Neutrophil (primary cell): ENCODE results near the gene TM4SF1.

ENCODE experiments used
- H3K27ac ChIP-seq: fragments of 200-600 bp; sonication (generic); 2 replicates; pipeline ENCODE4 v1.5.1; 2016; ENCODE audit warnings: mild to moderate bottlenecking, moderate library complexity
- H3K27me3 ChIP-seq: fragments of 200-600 bp; sonication (generic); 2 replicates; pipeline ENCODE4 v1.6.0; 2016; ENCODE audit warnings: mild to moderate bottlenecking
- H3K36me3 ChIP-seq: fragments of 200-600 bp; sonication (generic); 2 replicates; pipeline ENCODE4 v1.5.1; 2017
- H3K4me1 ChIP-seq, 2 experiments: fragments of 200-600 bp in 1 of 2; sonication (generic) in 1 of 2; 1 replicate in 1 of 2; 2 replicates in 1 of 2; pipeline versions ENCODE4 v1.5.1 to v1.6.1; 2013 to 2016; ENCODE audit warnings: low read depth in 1 of 2, low read length in 1 of 2, mild to moderate bottlenecking in 1 of 2, moderate library complexity in 1 of 2; ENCODE audit not compliant: control insufficient read depth in 1 of 2, insufficient read depth in 1 of 2
- H3K4me3 ChIP-seq, 2 experiments: fragments of 200-600 bp in 1 of 2; sonication (generic) in 1 of 2; 1 replicate in 1 of 2; 2 replicates in 1 of 2; pipeline ENCODE4 v1.5.1; 2013 to 2016; ENCODE audit warnings: low read depth in 1 of 2, low read length in 1 of 2, mild to moderate bottlenecking in 1 of 2, moderate library complexity in 1 of 2
- H3K9me3 ChIP-seq: fragments of 200-600 bp; sonication (generic); 2 replicates; pipeline ENCODE4 v1.5.1; 2016
- TF ChIP-seq, protein P1 (sequence below): fragments of 200-600 bp; sonication (generic); IDR thresholded peaks from 2 replicates; pipeline ENCODE4 v1.5.1; 2016; ENCODE audit warnings: antibody characterized with exemption

Gene TM4SF1

DNA sequence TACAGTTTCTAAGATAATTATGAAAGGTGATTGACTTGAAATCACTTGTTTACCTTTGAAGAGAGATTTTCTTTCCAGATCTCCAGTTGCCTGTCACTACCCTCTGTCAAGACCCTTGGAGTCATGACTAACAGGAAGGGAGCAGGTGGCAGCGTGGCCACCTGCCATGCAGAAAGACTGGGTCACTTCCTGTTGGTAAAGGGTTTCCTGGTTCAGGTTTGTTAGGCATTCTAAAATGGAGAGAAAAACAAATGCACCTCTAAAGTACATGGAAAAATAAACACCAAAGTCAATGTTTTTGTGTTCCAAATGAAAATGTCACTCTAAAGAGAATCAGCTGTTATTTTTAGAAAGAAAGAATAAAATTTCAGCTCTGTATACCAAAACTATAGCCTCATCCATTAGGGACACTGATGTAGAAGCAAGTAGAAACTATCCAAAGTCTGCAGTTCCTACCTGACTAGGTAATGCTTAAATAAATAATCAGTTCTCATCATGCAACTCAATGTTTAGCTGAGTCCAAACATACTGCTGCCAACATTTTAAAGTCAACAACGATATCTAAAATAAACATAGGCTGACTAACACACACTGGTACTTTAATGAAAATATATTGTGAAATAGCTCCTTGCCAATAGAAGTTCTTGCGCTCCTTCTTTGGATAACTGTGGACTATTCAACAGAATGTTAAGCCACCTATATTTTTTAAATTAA lies 23.9 kb upstream of the TM4SF1 start:
- no peaks in the 10 kb centered on the region for H3K4me1 ChIP-seq
- TF ChIP-seq, protein P1, sequence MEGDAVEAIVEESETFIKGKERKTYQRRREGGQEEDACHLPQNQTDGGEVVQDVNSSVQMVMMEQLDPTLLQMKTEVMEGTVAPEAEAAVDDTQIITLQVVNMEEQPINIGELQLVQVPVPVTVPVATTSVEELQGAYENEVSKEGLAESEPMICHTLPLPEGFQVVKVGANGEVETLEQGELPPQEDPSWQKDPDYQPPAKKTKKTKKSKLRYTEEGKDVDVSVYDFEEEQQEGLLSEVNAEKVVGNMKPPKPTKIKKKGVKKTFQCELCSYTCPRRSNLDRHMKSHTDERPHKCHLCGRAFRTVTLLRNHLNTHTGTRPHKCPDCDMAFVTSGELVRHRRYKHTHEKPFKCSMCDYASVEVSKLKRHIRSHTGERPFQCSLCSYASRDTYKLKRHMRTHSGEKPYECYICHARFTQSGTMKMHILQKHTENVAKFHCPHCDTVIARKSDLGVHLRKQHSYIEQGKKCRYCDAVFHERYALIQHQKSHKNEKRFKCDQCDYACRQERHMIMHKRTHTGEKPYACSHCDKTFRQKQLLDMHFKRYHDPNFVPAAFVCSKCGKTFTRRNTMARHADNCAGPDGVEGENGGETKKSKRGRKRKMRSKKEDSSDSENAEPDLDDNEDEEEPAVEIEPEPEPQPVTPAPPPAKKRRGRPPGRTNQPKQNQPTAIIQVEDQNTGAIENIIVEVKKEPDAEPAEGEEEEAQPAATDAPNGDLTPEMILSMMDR = no peak
- no peak overlapping the region for H3K4me3 ChIP-seq
- H3K36me3 ChIP-seq = no peaks in the 10 kb centered on the region
- no peaks in the 10 kb centered on the region for H3K27me3 ChIP-seq
- no peak overlapping the region for H3K27ac ChIP-seq
- H3K9me3 ChIP-seq = no peaks in the 10 kb centered on the region

DNA sequence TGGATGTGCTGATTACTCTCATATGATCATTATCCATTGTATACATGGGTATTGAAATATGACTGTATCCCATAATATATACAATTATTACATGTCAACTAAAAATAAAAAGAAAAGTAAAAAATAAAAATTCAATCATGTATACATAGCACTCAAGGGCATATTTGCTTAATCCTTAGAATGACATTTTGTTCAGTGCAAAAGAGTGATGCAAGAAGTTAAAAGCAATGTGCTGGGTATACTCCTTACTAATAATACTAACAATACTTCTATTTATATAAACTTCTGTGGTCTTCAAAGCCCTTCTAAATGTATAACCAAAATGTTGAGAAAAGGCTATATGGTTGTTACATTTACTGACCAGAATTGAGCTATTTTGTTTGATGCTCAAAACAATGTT lies 23.2 kb upstream of the TM4SF1 start:
- no peak overlapping the region for H3K4me3 ChIP-seq
- H3K4me1 ChIP-seq = no peaks in the 10 kb centered on the region
- TF ChIP-seq, protein P1 = no peak
- H3K9me3 ChIP-seq = no peaks in the 10 kb centered on the region
- H3K27ac ChIP-seq = no peak overlapping the region
- H3K36me3 ChIP-seq = no peaks in the 10 kb centered on the region
- no peaks in the 10 kb centered on the region for H3K27me3 ChIP-seq

DNA sequence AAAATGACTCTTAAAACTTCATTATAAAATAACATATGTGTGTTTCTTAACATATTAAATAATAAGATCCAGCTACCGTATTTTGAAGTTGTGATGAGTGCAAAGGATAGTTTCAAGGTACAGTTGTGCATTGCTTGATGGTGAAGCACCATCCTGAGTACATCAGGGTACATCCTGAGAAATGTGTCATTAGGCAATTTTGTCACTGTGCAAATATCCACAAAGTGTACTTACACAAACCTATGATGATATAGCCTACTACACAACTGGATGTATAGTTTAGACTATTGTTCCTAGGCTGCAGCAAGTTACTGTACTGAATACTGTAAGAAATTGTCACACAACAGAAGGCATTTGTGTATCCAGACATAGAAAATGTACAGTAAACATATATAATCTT lies 20.8 kb upstream of the TM4SF1 start:
- H3K9me3 ChIP-seq = no peaks in the 10 kb centered on the region
- H3K27ac ChIP-seq = no peak overlapping the region
- H3K4me1 ChIP-seq = peaks cover 7% of the 10 kb centered on the region in 2 experiments
- no peaks in the 10 kb centered on the region for H3K36me3 ChIP-seq
- H3K27me3 ChIP-seq = no peaks in the 10 kb centered on the region
- TF ChIP-seq, protein P1 = no peak
- no peak overlapping the region for H3K4me3 ChIP-seq

DNA sequence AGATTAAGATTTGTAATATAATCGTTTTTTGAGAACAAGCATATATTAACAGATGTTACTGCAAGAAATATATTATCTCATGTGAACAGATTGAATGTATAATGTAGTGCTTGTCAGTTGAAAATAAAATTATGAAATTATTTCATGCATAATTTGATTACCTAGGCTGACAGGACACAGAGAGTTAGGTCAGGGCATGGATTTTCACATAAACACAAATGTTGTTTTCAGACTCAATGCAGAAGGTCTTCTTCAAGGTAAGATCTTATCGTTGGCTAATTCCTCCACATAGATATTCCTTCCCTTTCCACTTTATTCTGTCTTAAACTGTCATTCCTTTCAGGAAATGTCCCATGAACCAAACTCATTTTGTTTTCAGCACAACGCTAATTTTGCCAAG lies 20.1 kb upstream of the TM4SF1 start:
- TF ChIP-seq, protein P1 = no peak
- Histone ChIP-seq H3K27me3 (no peaks in the 10 kb centered on the region), H3K36me3 (no peaks in the 10 kb centered on the region), H3K27ac (no peak overlapping the region), H3K4me1 (peaks cover 7 to 8% of the 10 kb centered on the region in 2 experiments), H3K4me3 (no peak overlapping the region), H3K9me3 (no peaks in the 10 kb centered on the region)

DNA sequence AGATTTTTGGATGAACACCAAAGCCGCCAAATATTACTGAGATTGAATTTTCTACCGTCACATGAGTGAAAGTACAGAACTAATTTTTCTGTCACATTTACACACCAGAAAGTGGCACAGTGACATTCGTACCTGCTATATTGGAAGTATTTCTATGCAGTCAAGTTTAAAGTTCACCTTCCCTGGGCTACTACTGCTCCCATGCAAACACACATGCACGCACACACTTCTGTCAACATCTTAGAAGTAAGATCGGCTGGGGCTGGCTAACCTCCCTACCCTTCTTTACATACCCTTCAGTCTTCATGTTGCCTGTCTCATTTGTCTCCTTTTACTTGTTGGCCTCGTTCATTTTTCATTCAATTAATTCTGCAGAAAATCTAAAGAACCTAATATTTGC lies 19.0 kb upstream of the TM4SF1 start:
- peaks cover 7 to 8% of the 10 kb centered on the region in 2 experiments for H3K4me1 ChIP-seq
- TF ChIP-seq, protein P1 = no peak
- H3K36me3 ChIP-seq = no peaks in the 10 kb centered on the region
- H3K27me3 ChIP-seq = no peaks in the 10 kb centered on the region
- H3K9me3 ChIP-seq = no peaks in the 10 kb centered on the region
- no peak overlapping the region for H3K27ac ChIP-seq
- no peak overlapping the region for H3K4me3 ChIP-seq
